ENCODE measurements around the gene WDR87.
"Not testable (repeated sequence)": the region's sequence is repeated elsewhere in the genome, so short reads cannot be mapped to it uniquely, and the experiment has no call there.

Gene WDR87

DNA sequence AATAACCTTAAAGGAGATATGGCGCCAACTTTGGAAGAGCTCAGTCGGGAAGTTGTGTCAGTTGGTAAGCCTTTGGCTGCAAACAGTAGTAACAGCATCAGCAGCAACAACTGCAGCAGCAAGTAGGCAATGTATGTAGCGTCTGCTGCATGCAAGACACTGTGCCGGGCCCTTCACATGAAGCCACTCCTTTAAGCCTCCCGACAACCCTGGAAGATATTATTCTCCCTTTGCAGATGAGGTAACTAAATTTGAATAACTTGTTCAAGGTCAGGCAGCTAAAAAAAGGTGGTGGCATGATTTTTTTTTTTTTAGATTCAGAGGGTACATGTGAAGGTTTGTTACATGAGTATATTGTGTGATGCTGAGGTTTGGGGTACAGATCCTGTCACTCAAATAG is 20.3 kb upstream of the WDR87 start:
- peaks cover 0 to 17% (median 0%) of the 10 kb centered on the region in 11 experiments; a peak in 6 of 22 replicates for H3K36me3 ChIP-seq
- no peak overlapping the region for H3K9ac ChIP-seq
- H3K27ac ChIP-seq = no peak overlapping the region
- no peaks in the 10 kb centered on the region for H3K27me3 ChIP-seq
- H3K4me3 ChIP-seq = no peak overlapping the region
- H3K9me3 ChIP-seq (replicated peaks in 1 of 11) = no peaks in the 10 kb centered on the region
- peak overlapping the region in 6 of 11 experiments; percentile 22 to 47 (median 33); a peak in 6 of 22 replicates for H3K4me2 ChIP-seq
- peaks cover 0 to 9% (median 0%) of the 10 kb centered on the region in 11 experiments; a peak in 5 of 22 replicates for H4K20me1 ChIP-seq
- peaks cover 34 to 84% (median 70%) of the 10 kb centered on the region in 10 experiments for H3K4me1 ChIP-seq
- no peak for TF ChIP-seq Cebpa-rat (IDR thresholded peaks at IDR 0.05)

DNA sequence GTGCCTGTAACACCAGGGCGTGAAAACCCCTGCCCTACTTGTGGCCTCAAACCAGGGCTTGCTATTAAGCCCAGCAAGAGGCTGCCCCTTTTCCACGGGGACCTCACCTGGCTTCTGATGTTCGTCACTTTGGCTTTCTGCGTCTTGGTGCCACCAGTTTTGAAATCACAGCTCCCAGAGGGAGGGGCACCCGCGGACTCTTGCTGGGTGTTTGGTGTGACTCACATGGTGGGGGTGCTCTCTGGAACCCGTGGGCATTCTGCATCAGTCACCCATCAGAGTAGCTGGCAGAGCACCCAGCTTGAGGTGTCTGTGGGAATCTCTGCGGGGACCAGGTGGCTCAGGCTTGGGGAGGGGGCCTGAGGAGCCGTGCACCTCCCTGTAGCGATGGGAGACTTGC is 19.9 kb upstream of the WDR87 start:
- peaks cover 31 to 83% (median 70%) of the 10 kb centered on the region in 10 experiments for H3K4me1 ChIP-seq
- no peaks in the 10 kb centered on the region for H3K27me3 ChIP-seq
- H3K4me3 ChIP-seq = no peak overlapping the region
- no peaks in the 10 kb centered on the region for H3K9me3 ChIP-seq (replicated peaks in 1 of 11)
- no peak overlapping the region for H3K9ac ChIP-seq
- no peak for TF ChIP-seq Cebpa-rat (IDR thresholded peaks at IDR 0.05)
- no peak overlapping the region for H3K27ac ChIP-seq
- H3K36me3 ChIP-seq = peaks cover 0 to 17% (median 0%) of the 10 kb centered on the region in 11 experiments; a peak in 7 of 22 replicates
- peak overlapping the region in 7 of 11 experiments; percentile 22 to 47 (median 28); a peak in 10 of 22 replicates for H3K4me2 ChIP-seq
- H4K20me1 ChIP-seq = peaks cover 0 to 9% (median 0%) of the 10 kb centered on the region in 11 experiments; a peak in 5 of 22 replicates

DNA sequence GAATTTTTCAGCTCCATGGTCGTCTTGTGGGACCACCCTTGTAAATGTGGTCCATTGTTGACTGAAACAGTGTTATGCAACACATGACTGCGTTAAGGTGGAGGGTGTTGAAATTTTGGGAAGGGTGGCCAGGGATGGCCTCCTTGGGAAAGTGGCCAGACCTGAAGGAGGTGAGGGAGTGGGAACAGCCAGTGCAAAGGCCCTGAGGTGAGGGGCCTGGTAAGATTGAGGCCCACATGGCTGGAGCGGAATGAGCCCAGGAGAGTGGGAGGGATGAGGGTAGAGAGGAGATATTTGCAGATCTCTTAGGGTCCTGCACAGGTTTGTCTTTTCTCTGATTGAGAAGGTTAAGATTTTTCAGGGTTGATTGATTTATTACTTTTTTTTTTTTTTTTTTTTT is 18.8 kb upstream of the WDR87 start:
- Histone ChIP-seq H3K4me2 (no peak overlapping the region), H3K4me3 (no peak overlapping the region), H3K9me3 (replicated peaks in 1 of 11) (no peaks in the 10 kb centered on the region), H3K4me1 (peaks cover 39 to 84% (median 69%) of the 10 kb centered on the region in 10 experiments), H3K27me3 (no peaks in the 10 kb centered on the region), H3K36me3 (peaks cover 0 to 17% (median 0%) of the 10 kb centered on the region in 11 experiments; a peak in 7 of 22 replicates), H4K20me1 (peaks cover 0 to 16% (median 0%) of the 10 kb centered on the region in 11 experiments; a peak in 5 of 22 replicates), H3K9ac (no peak overlapping the region), H3K27ac (no peak overlapping the region)
- no peak for TF ChIP-seq Cebpa-rat (IDR thresholded peaks at IDR 0.05)

DNA sequence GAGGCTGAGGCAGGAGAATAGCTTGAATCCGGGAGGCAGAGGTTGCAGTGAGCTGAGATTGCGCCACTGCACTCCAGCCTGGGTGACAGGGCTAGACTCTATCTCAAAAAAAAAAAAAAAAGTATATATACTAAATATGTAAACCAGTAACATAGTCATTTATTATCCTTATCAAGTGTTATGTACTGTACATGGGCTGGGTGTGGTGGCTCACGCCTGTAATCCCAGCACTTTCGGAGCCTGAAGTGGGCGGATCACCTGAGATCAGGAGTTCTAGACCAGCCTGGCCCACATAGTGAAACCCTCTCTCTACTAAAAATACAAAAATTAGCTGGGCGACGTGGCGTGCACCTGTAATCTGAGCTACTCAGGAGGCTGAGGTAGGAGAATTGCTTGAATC is 18.2 kb upstream of the WDR87 start:
- not testable (repeated sequence) for H3K27ac ChIP-seq

DNA sequence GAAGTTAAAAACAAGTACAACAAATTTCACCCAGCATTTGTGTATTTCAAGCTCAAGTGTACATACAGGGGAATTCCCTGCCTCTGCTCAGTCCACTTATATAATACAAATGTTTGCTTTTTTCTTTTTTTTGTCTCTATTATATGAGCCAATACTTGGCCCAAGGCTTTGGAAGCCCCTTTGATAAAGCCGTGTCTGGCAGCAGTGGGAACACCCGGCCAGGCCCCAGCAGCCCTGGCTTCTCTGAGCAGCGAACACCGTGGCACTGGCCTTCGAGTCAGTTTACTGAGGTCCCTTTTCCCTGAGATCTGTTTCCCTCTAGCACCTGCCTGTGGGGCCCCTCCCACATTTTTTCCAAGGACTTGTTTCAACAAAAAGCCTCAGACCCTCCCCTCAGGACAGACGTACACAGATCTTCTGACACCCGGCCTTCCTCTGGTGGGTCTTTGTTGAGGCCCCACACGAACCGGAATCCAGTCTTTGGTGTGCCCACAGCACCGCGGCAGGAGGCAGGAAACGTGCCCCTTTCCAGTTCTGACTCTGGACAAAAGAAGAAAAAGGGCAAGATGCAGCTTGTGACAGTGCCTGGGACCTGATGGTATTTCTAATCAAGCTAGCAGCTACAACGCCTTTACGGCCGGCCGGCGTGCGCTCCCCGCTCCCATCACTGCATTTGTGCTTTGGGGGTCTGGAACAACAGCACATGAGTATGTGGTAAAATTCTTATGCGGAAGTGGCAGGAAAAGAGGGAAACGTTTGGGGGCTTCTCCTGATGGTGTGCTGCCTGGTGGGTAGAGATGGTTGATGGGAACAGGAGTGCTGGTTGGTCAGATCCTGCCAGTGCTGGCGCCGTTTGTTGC is 14.4 kb upstream of the WDR87 start:
- Histone ChIP-seq H4K20me1 (peaks cover 0 to 22% (median 5%) of the 10 kb centered on the region in 11 experiments; a peak in 11 of 22 replicates), H3K27ac (peak overlapping the region in 8 of 11 experiments; percentile 25 to 59 (median 38); a peak in 14 of 22 replicates), H3K4me2 (peak overlapping the region; percentile 48 to 80 (median 70)), H3K9me3 (replicated peaks in 1 of 11) (no peaks in the 10 kb centered on the region), H3K4me3 (no peak overlapping the region), H3K36me3 (peaks cover 0 to 18% (median 4%) of the 10 kb centered on the region in 11 experiments; a peak in 10 of 22 replicates), H3K27me3 (no peaks in the 10 kb centered on the region), H3K9ac (peak overlapping the region in 10 of 11 experiments; percentile 5 to 65 (median 40); a peak in 16 of 22 replicates), H3K4me1 (peaks cover 19 to 54% (median 45%) of the 10 kb centered on the region in 10 experiments)
- no peak for TF ChIP-seq Cebpa-rat (IDR thresholded peaks at IDR 0.05)

More for the DNA sequence above, 18.2 kb upstream of the WDR87 start:
- H3K9me3 ChIP-seq (replicated peaks in 1 of 11); H3K4me2 ChIP-seq; H3K9ac ChIP-seq; H3K27me3 ChIP-seq; H3K4me3 ChIP-seq: not testable (repeated sequence)
- H4K20me1 ChIP-seq = peaks cover 0 to 19% (median 0%) of the 10 kb centered on the region in 11 experiments; a peak in 5 of 22 replicates
- peaks cover 39 to 81% (median 64%) of the 10 kb centered on the region in 10 experiments for H3K4me1 ChIP-seq
- peaks cover 0 to 17% (median 0%) of the 10 kb centered on the region in 11 experiments; a peak in 7 of 22 replicates for H3K36me3 ChIP-seq

DNA sequence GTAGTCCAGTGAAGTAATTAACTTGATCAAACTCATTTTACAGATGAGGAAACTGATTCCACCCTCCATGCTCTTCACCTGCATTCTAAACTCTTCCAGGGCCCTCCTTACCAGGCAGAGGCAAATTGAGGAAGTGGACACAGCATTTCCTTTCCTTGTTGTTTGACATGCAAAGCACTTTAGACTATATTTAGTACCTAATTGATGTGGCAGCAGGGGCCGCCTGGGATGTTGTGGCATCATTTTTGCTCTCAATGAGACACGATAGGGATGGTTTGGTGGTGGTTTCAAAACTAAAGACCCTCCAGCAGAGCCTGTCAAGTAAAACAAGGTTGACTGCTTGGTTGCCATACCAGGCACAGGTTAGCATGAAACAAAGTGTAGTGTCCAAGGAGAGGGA is 8.5 kb upstream of the WDR87 start:
- Histone ChIP-seq H3K9ac (peak overlapping the region in 5 of 11 experiments; percentile 16 to 55 (median 19); a peak in 6 of 22 replicates), H3K4me3 (no peak overlapping the region), H3K36me3 (peaks cover 0 to 18% (median 0%) of the 10 kb centered on the region in 11 experiments; a peak in 6 of 22 replicates), H4K20me1 (peaks cover 3 to 42% (median 24%) of the 10 kb centered on the region in 11 experiments; a peak in 14 of 22 replicates), H3K27ac (peak overlapping the region in 8 of 11 experiments; percentile 4 to 67 (median 37); a peak in 11 of 22 replicates), H3K4me1 (peaks cover 30 to 57% (median 50%) of the 10 kb centered on the region in 10 experiments), H3K9me3 (replicated peaks in 1 of 11) (no peaks in the 10 kb centered on the region), H3K4me2 (peak overlapping the region; percentile 66 to 85 (median 83)), H3K27me3 (no peaks in the 10 kb centered on the region)
- TF ChIP-seq Cebpa-rat (IDR thresholded peaks at IDR 0.05) = peak in 2 of 11 experiments; percentile 16 to 55; a peak in 1 of 22 replicates

DNA sequence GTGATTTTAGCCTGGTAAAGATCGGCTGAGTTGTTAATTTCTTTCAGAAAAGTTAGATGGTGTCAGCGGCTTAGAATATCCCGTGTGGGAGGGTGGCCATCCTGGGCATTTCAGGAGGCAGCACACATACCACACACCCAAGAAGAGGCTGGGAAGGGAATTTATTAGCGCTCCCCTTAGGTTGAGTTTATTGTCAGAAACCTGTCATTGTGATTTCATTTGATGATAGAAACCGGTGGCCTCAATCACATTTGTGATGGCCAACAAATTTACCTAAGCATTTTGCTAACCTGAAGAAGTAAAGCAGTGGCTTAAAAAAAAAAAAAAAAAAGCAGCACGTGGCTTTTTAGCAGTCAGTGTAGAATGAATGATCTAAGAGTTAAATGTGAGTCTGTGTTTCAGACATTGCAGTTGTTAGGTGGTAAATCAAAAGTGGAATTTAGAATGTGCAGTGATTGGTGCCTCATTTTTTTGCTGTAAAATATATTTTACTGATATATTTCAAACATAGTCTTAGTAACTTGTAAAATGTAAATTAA is 3.3 kb upstream of the WDR87 start:
- peak overlapping the region in 6 of 11 experiments; percentile 12 to 99 (median 94); a peak in 3 of 22 replicates for H3K4me2 ChIP-seq
- H4K20me1 ChIP-seq = peaks cover 0 to 32% (median 12%) of the 10 kb centered on the region in 11 experiments; a peak in 11 of 22 replicates
- H3K9me3 ChIP-seq (replicated peaks in 1 of 11) = no peaks in the 10 kb centered on the region
- H3K36me3 ChIP-seq = no peaks in the 10 kb centered on the region
- H3K27me3 ChIP-seq = no peaks in the 10 kb centered on the region
- H3K4me3 ChIP-seq = no peak overlapping the region
- H3K9ac ChIP-seq = no peak overlapping the region; a peak in 1 of 22 replicates
- H3K4me1 ChIP-seq = peaks cover 38 to 74% (median 63%) of the 10 kb centered on the region in 10 experiments
- no peak for TF ChIP-seq Cebpa-rat (IDR thresholded peaks at IDR 0.05)
- H3K27ac ChIP-seq = no peak overlapping the region

DNA sequence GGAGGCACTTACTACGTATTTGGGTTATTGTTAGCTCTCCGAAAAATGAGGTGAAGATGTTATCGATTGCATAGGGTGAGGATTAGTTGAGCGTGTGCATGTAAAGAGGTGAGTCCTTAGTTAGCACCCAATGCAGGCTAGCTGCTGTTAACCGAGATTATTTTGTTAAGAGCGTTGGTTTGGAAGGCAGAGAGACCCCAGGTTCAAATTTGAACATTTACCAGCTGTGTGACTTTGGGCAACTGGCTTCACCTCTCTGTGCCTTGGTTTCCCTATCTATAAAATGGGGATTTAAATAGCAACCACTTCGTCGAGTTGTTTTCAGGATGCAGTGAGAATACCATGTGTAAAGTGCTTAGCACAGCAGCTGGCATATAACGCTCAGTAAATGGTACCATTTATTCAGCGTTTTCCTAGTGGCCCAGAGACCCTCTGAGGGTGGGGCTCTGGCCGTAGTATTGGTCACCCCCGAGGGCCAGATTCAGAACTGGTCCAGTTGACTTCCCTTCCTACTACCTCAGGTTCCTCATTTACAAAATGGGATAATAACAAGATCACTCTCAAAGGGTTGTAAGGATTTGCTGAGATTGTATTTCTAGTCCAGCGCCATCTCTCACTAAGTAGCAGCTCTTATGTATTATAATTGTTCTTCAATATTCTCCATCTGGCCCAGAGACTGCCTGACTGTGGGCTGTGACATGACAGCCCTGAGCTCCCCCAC is 1.5 kb upstream of the WDR87 start:
- Histone ChIP-seq H4K20me1 (peaks cover 0 to 16% (median 7%) of the 10 kb centered on the region in 11 experiments; a peak in 9 of 22 replicates), H3K9ac (peak overlapping the region; percentile 81 to 92 (median 88)), H3K36me3 (no peaks in the 10 kb centered on the region), H3K4me1 (peaks cover 32 to 63% (median 54%) of the 10 kb centered on the region in 10 experiments), H3K27ac (peak overlapping the region in 10 of 11 experiments; percentile 61 to 82 (median 78); a peak in 17 of 22 replicates), H3K27me3 (no peaks in the 10 kb centered on the region), H3K9me3 (replicated peaks in 1 of 11) (no peaks in the 10 kb centered on the region), H3K4me3 (peak overlapping the region; percentile 89 to 100 (median 94)), H3K4me2 (peak overlapping the region; percentile 69 to 99 (median 94))
- TF ChIP-seq Cebpa-rat (IDR thresholded peaks at IDR 0.05) = no peak

Measured in BLaER1 treated with 17β-estradiol and CSF1 and Interleukin-3, amounts not matched to agents 10 nM and 100 nM (cell line).